Cardiac atrium fibroblast (primary cell): ENCODE data around the gene DPP9. TPM values are rescaled to one million over a fixed set of nuclear protein-coding genes. Genes with fewer than 3 reads are reported as not detected.

Experiments
- total RNA-seq: library from RNA; depleted of rRNA; stranded (reverse); fragments of >200 nt; gene quantifications from 2 replicates; pipeline ENCODE4 v1.2.3, GENCODE V29; 2015

The DPP9 gene
- 33.9 and 47.1 TPM in 2 replicates for total RNA-seq

GRCh38 chr19:4723595-4724514, at the start of gene DPP9:
Gene DPP9 (minus strand): TSS chr19:4723842. CDS start chr19:4719906, 3,936 bp downstream.

DNA sequence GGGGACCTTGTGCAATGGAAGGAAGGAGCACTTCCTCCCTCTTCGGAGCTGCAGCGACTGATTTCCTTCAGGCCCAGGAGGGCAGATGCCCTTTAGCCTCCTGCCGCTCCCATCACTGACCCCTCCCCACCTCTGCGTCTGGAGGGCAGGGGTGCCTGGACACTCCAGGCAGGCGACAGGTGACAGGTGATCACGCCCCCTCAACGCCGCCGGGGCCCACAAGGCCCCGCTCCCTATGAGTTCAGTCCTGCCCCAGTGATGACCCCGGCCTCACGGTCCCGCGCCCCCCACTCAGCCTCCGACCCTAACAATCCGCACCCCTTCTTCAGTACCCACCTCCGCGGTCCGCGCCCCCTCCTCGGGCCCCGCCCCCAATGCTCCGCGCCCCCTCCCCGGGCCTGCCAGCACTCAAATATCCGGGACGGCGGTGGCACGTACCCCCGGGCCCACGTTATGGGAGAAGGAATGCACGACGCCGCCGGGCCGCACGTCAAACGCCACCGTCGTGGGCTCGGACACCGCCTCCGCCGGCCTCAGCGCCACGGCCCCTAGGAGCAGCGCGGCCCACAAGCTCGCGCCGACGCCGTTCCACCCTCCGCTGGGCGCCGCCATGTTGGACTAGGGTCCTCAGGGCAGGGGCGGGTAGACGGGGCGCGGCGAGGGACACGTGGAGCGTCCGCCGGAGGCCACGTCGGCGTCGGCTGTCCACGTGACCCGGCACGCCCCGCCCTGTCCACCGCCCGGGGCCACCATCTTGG, 53.7 kb downstream of the DPP9 start, which contains the start of gene MYDGF:
TSS of gene MYDGF (minus strand) at position 620 of the 758 bp plus-strand sequence. CDS start at position 612, 8 bp downstream.

GRCh38 chr19:4638828-4639530, 84.7 kb downstream of the DPP9 start, which contains the start of gene TNFAIP8L1:
Gene TNFAIP8L1 (plus strand): TSS chr19:4639516. CDS start chr19:4651870, 12,354 bp downstream.

Other genes starting within 250 kb of the DPP9 start
- 0.32 and 0.72 TPM in 2 replicates for gene PLIN4, start 205.4 kb downstream of the DPP9 start, total RNA-seq
- gene PLIN5, start 188.6 kb downstream of the DPP9 start, total RNA-seq: 1.3 TPM in 2 replicates
- gene LRG1, start 183.8 kb downstream of the DPP9 start, total RNA-seq: 1.3 and 2.6 TPM in 2 replicates
- 9.7 and 15.3 TPM in 2 replicates for gene SEMA6B, start 164.2 kb downstream of the DPP9 start, total RNA-seq
- 5.0 and 7.2 TPM in 2 replicates for gene TNFAIP8L1, start 84.3 kb downstream of the DPP9 start, total RNA-seq
- 129 and 160 TPM in 2 replicates for gene MYDGF, start 53.5 kb downstream of the DPP9 start, total RNA-seq
- gene FEM1A, start 67.9 kb upstream of the DPP9 start, total RNA-seq: 8.7 and 12.3 TPM in 2 replicates
- 2.9 and 3.2 TPM in 2 replicates for gene TICAM1, start 107.9 kb upstream of the DPP9 start, total RNA-seq
- gene PLIN3, start 143.8 kb upstream of the DPP9 start, total RNA-seq: 118 and 176 TPM in 2 replicates
- not detected in 2 replicates for gene ARRDC5, start 179.1 kb upstream of the DPP9 start, total RNA-seq
- 9.0 and 12.0 TPM in 2 replicates for gene UHRF1, start 185.7 kb upstream of the DPP9 start, total RNA-seq
- gene KDM4B, start 245.3 kb upstream of the DPP9 start, total RNA-seq: 24.7 and 28.7 TPM in 2 replicates